A172 (cell line): ENCODE measurements around the gene PTGIR. TPM values are rescaled to one million over a fixed set of nuclear protein-coding genes. Genes with fewer than 3 reads are reported as not detected.

Experiments used
- DNase-seq: peaks from one replicate; pipeline ENCODE4 v3.0.0-alpha.2; 2015; ENCODE audit warnings: low spot score
- total RNA-seq: library from RNA; depleted of rRNA; stranded (reverse); fragments of >200 nt; shearing (Covaris generic); gene quantifications from 2 replicates; pipeline ENCODE4 v1.2.3, GENCODE V29; 2014

Gene PTGIR
- total RNA-seq, 1 experiment from 2014 or later: 1.6 TPM

- DNase-seq: peak; percentile 49
These were observed 8.1 kb downstream of the PTGIR start for GRCh38 chr19:46616631-46617322.

GRCh38 chr19:46615966-46616365 lies 8.9 kb downstream of the PTGIR start:
- no peak for DNase-seq

- DNase-seq: peak; percentile 54
These were observed 10.7 kb downstream of the PTGIR start for GRCh38 chr19:46614114-46614722.

GRCh38 chr19:46613525-46613924 lies 11.4 kb downstream of the PTGIR start:
- DNase-seq: no peak

GRCh38 chr19:46611776-46612175 lies 13.1 kb downstream of the PTGIR start:
- no peak for DNase-seq

GRCh38 chr19:46610851-46611770 lies 13.8 kb downstream of the PTGIR start:
- no peak for DNase-seq

DNA sequence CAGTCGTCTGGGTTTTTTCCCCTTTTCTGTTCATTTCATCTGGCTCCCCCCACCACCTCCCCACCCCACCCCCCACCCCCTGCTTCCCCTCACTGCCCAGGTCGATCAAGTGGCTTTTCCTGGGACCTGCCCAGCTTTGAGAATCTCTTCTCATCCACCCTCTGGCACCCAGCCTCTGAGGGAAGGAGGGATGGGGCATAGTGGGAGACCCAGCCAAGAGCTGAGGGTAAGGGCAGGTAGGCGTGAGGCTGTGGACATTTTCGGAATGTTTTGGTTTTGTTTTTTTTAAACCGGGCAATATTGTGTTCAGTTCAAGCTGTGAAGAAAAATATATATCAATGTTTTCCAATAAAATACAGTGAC lies 14.5 kb downstream of the PTGIR start:
- DNase-seq: no peak

- DNase-seq: no peak
These were observed 15.1 kb downstream of the PTGIR start for GRCh38 chr19:46609511-46610412.

DNA sequence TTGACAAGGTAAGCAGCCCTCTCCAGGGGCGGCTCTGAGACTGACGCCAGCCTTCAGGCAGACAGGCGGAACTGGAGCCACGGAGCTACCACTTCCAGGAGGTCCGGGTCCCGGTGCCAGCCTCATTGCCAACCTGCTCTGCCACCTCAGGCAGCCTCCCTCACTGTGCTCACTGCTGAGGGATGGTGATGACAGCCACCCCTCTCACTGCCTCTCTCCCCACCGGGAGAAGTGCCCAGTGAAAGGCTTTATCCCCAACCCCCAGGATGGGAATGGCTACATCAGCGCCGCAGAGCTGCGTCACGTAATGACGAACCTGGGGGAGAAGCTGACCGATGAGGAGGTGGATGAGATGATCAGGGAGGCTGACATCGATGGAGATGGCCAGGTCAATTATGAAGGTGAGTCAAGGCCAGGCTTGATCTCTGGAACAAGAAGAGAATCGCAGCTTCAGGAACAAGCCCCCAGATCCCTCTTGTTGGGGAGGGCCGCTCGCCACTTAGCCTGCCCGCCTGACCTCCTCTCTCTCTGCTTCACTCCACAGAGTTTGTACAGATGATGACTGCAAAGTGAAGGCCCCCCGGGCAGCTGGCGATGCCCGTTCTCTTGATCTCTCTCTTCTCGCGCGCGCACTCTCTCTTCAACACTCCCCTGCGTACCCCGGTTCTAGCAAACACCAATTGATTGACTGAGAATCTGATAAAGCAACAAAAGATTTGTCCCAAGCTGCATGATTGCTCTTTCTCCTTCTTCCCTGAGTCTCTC lies 16.1 kb downstream of the PTGIR start:
- no peak for DNase-seq

DNA sequence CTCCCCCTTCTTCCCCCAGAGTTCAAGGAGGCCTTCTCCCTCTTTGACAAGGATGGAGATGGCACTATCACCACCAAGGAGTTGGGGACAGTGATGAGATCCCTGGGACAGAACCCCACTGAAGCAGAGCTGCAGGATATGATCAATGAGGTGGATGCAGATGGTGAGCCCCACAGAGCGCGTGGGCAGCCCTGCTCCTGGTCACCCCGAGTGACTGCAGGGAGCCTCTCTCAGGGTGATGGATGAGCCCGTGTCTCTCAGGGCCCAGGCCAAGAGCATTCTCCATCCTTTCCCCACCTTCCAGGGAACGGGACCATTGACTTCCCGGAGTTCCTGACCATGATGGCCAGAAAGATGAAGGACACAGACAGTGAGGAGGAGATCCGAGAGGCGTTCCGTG lies 16.7 kb downstream of the PTGIR start:
- no peak for DNase-seq

- DNase-seq: no peak
These were observed 17.4 kb downstream of the PTGIR start for GRCh38 chr19:46607448-46607841.

GRCh38 chr19:46606681-46607447 lies 18.0 kb downstream of the PTGIR start:
- no peak for DNase-seq

GRCh38 chr19:46606019-46606418 lies 18.9 kb downstream of the PTGIR start:
- DNase-seq: no peak

GRCh38 chr19:46605356-46605821 lies 19.5 kb downstream of the PTGIR start:
- no peak for DNase-seq

- no peak for DNase-seq
These were observed 20.0 kb downstream of the PTGIR start for GRCh38 chr19:46604781-46605355.

- DNase-seq: no peak
These were observed 21.1 kb downstream of the PTGIR start for GRCh38 chr19:46603752-46604231.

- DNase-seq: no peak
These were observed 21.7 kb downstream of the PTGIR start for GRCh38 chr19:46603195-46603637.

DNA sequence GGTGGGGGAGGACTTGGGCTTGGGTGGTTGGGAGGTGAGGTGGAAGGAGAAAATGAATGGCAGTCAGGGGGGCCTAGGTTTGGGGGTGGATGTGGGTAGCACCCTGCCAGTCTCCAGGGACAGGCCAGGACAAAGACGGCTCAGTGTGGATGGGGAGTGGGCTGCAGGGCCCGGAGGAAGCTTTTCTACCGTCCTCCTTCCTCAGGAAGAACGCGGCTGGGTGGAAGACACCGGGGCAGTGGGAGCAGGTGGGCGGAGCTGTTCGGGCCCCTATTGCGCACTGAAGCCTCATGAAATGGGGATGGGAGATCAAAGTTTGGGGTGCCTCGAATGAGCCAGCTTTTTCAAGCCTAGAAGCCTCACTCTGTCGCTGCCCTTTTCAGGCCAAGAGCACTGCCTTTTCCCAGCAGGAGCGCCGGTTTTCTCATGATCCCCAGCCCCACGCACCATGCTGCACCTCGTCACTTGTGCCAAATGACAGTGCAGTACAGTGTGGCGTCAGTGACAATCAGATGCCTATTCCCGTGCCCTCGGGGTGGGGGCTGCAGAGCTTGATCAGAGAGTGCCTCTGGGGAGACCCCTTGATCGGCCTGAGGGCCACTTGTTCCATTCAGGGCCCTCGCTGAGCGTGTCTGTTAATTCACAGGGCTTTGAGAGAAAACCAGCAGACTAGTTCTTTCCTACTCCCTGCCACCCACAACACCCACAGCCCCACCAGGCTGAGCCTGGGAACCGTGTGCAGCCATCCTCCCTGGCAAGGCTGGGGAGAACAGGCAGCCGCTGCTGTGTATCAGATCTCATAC lies 22.3 kb downstream of the PTGIR start:
- no peak for DNase-seq
